ELF-1 (cell line): ENCODE data around the gene MMP27.
A peak's percentile ranks its signal among the peaks of the same experiment; 100 is the strongest.

Experiments
- DNase-seq: peaks from one replicate; pipeline ENCODE4 v3.0.0-alpha.2; 2016; ENCODE audit warnings: low read depth, low spot score

Gene MMP27

DNA sequence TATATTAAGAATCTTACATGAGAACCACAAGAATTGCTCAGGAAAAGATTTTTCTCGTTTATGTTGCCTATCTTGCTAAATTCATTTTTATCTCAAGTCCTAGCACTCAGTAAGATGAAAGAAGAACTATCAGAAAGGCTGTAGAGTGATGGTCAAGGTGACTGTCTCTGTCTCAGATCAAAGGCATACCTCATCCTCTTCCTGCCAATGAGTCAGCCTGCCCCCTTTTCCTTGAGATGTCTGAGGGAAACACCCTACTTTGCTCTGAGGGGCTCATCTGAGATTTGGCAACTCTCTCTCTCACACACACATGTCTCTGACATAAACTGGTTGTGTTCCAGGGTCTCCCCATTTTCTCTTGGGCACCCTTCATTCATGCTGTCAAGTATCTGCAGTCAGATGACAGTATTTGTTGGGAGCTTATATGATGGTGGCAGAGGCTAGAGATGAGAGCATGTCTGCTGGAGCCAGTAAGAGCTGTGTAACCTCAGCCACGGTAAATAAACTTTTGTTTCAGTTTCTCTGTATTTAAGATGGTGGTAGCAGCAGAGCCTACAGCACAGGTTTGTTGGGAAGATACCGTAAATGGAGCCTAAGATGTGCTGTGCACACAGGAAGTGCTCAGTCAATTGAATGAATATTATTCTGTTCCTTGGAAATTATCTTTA lies 1.6 kb downstream of the MMP27 start:
- no peak for DNase-seq

DNA sequence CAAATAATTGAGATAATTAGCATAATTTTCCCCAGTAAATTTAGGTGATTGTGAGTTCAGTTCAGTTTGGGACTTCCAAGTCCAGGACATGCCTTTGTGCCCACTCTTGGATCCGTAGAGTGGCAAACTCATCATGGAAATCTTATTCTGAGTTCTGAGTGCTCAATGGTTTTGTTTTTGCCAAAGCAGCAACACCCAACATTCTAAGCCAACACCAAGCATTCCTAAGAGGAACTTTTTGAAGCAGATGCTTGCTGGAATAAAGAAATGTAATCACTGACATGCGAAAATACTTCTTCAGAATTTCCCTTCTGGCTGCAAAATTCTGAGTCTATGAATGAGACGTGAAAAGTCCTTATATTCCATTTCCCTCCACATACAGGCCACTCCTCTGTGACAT lies 10.4 kb downstream of the MMP27 start:
- no peak for DNase-seq

GRCh38 chr11:102685754-102686153 lies 19.8 kb downstream of the MMP27 start:
- DNase-seq: no peak

- no peak for DNase-seq
Observed at GRCh38 chr11:102685338-102685737, 20.2 kb downstream of the MMP27 start.

DNA sequence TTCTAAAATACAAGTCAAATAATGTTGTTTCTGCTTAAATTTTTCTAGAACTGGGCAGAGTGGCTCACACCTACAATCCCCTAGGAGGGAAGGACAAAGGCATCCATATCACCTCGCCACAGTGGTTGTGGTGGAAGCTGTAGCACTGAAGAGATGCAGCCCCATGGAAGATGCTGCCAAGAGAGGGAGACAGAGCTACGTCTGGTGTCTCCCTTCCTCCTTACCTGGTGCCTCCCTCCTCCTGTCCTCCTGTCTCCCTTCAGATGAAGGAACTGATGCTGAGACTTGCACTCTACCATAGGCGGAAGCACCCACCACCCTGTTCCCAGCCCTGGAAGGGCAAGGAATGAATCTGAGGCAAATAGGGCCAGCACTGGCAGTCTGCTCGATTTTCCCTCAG lies 22.3 kb downstream of the MMP27 start:
- DNase-seq: no peak

GRCh38 chr11:102680945-102681344 lies 24.6 kb downstream of the MMP27 start:
- no peak for DNase-seq

GRCh38 chr11:102678022-102678421 lies 27.5 kb downstream of the MMP27 start:
- DNase-seq: no peak

DNA sequence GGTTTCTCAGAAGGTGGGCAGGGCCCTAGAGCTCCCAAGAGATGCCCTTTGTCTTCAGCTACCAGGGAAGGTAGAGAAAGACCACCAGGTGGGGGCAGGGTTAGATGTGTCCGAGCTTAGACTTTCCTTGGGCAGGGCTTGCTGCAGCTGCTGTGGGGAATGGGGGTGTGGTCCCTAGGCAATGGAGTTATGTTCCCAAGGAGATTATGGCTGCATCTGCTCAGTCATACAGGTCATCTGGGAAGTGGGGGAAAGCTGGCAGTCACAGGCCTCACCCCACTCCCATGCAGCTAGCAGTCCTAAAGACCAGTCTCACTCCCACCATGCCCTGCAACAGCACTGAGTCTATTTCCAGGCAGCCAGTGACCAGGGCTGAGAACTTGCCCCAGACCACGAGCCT lies 29.5 kb downstream of the MMP27 start:
- no peak for DNase-seq

DNA sequence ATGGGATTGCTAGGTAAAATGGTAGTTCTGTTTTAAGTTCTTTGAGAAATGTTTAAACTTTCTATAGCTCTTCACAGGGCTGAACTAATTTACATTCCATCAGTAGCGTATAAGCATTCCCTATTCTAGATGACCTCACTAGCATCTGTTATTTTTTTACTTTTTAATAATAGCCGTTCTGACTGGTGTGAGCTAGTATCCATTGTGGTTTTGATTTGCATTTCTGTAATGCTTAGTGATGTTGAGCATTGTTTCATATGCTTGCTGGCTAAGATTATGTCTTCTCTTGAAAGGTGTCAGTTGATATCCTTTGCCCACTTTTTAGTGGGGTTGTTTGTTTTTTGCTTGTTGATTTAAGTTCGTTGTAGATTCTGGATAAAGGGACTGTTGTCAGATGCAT lies 35.9 kb downstream of the MMP27 start:
- DNase-seq: no peak

DNA sequence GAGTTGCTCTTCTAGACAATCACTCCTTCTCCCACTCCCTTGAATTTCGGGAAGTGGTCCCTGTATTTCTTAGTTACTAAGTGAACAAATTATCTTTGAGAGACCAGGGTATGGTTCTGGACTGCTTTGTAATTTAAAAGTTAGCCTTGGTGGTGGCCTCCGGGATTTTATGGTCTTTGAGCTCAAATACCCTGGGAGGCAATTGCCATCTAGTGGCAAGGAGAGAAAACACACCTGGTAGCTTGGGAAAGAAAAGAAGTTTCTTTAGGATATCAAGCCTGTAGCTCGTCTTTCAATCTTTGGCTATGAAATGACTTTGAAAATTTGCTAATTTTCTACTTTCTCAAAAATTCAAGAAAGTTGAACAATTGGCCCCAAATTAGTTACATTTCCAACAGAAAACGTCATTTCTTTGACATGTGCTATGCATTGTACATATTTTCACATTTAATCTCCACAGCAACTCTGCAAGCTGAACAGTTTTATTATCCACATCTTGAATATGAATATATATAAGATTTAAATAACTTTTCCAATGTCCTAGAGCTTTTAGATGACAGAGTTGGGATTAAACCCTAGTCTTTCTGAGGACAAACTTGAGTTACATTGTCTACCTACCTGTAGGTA lies 39.1 kb downstream of the MMP27 start:
- DNase-seq: peak; percentile 33

DNA sequence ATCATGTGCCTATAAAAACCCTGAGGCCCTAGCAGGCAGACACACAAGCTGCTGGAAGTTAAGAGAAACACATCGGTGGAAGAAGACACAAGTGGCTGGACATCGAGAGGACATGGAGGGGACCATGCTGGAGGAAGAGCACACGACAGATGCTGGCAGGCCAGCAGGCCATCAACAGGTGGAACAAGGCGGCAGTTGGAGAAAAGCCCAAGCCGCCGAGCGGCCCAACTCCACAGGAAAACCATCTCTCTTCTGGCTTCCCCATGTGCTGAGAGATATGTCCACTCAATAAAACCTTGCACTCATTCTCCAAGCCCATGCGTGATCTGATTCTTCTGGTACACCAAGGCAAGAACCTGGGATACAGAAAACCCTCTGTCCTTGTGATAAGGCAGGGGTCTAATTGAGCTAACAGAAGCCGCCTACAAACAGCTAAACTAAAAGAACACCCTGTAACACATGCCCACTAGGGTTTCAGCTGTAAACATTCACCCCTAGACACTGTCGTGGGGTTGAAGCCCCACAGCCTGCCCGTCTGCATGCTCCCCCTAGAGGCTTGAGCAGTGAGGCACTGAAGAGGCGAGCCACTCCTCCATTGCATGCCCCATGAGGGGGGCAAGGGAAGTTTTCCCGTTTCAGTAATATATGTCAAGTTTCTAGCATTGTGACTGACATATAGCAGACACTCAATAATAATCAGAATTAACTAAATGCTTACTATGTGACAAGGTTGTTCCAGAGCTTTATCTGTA lies 41.4 kb downstream of the MMP27 start:
- DNase-seq: no peak

DNA sequence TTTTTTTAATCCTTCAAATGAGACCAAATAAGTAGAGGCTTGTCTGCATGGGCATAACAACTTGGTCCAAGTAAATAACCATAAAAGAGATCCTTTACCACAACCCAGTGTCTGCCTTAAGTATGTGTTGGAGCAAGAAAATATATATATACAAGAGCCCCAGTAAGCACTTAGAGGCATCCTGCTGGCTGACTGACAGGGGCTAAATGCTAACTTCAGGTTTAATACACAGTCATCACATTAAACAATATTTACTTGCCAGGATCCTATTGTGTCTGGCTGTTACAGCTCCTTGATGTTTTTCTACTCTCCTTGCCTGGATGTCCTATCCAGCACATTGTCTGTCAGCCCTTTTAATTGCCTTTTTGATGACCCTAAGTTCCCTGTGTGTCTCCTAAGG lies 43.0 kb downstream of the MMP27 start:
- DNase-seq: no peak

DNA sequence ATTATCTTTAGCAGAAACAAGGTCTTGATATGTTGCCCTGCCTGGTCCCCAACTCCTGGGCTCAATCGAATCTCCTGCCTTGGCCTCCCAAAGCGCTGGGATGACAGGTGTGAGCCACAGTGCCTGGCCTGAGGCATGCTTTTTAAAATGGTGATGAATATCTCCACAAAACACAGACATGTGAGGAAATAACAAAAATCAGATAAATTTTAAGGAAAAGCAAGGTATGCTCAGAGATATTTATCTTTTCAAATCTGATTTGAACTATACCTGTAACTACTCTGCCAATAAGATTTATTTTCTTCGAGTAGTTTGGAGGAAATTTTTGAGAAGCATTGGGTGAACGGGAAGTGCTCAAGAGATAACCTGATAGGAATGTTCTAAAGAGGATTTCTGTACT lies 44.5 kb downstream of the MMP27 start:
- no peak for DNase-seq

DNA sequence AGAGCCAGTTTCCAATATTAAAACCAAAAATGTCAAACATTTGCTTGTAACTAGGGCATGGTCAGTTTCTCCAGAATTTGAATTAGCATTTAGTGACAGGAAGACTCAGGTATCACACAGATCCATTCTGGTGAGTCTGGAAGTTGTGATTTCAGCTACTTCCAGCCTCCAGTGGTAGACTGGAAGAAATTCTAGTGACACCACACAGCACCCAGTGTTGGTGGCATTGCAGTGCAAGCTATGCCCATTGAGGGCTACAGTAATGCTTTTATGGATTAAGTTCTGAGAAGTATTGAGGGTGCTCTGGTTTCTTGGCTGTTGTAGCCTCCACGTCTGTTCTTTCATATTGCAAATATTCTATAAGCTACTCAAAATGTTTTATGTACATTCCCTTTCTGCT lies 49.0 kb downstream of the MMP27 start:
- DNase-seq: no peak

DNA sequence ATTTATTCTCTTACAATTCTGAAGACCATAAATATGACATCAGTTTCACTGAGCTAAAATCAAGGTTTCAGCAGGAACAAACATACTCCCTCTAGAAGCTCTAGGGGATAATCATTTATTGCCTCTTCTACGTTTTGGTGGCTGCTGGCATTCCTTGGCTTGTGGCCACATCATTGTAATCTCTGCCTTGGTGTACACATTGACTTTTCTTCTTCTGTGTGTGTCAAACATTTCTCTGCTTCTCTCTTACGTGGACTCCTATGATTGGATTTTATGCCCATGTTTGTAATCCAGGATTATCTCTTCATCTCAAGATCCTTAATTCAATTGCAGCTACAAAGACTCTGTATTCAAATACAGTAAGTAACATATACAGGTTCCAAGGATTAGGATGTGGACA lies 50.0 kb downstream of the MMP27 start:
- no peak for DNase-seq

DNA sequence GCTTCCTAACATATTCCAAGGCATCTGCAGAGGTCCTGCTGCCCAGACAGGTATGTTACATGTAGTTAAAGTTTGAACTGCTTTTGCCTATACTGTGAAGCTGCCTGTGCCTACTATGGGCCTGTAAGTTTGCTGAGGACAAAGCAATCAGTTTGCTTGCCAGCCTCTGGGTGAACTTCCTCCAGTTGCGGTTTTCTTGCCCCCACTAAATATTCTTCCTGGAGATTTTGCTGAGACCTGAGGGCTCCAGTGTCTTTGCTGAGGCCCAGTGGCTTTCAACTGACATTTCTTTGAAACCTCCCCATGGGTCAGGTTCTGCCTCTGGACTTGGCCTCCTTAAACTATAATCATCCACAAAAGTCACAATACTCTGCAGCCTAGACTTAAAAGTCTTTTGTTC lies 50.8 kb downstream of the MMP27 start:
- no peak for DNase-seq

DNA sequence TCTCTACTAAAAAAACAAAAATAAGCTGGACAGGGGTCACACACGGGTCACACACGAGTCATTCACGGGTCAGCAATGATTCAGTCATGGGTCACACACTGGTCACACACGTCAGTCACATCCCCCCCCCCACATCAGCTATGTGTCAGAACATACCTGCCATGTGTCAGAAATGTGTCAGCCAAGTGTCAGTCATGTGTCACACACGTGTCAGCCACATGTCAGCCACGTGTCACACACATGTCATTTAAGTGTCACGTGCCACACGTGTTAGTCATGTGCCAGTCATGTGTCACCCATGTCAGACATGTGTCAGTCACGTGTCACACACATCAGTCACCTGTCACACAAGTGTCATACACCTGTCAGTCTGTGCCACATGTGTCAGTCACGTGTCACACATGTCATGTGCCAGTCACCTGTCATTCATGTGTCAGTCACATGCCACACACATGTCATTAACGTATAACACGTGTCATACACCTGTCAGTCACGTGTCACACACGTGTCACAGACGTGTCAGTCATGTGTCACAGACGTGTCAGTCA lies 51.8 kb downstream of the MMP27 start:
- no peak for DNase-seq

DNA sequence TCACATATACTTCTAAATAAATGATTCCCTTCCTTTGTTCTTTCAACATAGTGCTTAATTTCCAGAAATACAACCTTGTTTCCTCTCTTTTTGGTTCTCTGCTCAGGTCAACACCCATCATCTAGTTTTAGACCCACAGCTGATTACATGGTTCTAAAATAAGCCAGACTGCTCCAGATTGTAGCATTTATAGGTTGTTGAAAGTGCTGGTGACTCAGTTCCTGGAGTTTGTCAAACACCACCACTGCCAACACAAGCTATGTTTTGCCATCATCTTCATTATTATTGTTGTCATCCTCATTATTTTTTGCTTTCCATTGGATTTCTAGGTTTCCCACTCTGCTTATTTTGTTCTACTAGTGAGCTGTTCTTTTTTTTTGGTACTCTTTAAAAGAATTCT lies 58.1 kb downstream of the MMP27 start:
- no peak for DNase-seq

DNA sequence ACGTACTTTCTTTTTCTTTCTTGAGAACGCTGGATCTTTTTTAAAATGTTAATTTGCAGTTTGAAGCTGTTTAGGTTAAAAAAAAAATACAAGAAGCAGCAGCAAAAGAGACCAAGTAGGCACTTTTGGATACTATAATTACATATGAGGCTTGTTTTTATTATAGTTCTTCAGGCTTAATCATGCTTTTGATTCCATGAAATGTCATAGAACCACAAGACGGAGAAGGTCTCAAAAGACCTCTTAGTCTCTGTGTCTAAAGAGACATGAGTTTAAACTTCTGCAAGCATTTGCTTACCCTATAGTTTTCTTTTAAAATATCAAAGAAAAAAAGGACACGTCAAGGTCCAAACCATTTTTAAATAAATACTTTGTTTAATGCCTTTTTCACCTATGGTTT lies 61.6 kb downstream of the MMP27 start:
- DNase-seq: no peak
